Fibroblast of skin of abdomen (primary cell): ENCODE results near the gene KRTAP10-4.
"Not testable (repeated sequence)": the region's sequence is repeated elsewhere in the genome, so short reads cannot be mapped to it uniquely, and the experiment has no call there.

Experiments used
- DNase-seq: peaks from one replicate; pipeline ENCODE4 v3.0.0-alpha.2; 2013

Gene KRTAP10-4

DNA sequence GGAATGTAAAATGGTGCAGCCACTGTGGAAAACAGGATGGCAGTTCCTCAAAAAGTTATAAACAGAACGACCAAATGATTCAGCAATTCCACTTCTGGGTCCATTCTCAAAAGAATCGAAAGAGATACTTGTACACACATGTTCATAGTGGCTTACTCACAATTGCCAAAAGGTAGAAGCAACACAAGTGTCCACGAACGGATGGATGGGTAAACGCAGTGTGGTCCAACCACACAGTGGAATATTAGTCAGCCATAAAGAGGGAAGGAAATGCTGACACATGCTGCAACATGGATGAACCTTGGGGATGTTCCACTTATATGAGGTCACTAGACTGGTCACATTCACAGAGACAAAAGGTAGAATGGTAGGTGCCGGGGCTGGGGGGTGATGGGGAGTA lies 38.8 kb upstream of the KRTAP10-4 start:
- DNase-seq, result no peak

DNA sequence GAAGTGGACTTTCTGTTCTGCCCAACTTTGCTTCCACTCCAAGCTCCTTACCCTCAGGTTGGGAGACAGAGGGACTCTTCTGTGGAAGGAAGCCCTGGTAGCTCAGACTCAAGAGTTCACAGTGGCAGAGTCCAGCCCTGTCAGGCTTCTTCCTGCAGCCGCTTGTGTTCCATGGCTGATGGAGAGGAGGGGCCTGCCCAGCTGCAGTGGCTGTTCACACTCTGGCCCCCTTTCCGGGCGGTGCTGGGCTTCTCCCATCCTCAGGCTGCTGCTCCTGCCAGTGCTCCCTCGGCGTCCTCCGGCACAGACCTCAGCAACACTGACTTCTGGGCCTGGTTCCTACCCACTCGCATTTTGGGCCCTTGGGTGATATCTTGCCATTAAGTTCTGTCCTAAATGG lies 37.6 kb upstream of the KRTAP10-4 start:
- no peak for DNase-seq

DNA sequence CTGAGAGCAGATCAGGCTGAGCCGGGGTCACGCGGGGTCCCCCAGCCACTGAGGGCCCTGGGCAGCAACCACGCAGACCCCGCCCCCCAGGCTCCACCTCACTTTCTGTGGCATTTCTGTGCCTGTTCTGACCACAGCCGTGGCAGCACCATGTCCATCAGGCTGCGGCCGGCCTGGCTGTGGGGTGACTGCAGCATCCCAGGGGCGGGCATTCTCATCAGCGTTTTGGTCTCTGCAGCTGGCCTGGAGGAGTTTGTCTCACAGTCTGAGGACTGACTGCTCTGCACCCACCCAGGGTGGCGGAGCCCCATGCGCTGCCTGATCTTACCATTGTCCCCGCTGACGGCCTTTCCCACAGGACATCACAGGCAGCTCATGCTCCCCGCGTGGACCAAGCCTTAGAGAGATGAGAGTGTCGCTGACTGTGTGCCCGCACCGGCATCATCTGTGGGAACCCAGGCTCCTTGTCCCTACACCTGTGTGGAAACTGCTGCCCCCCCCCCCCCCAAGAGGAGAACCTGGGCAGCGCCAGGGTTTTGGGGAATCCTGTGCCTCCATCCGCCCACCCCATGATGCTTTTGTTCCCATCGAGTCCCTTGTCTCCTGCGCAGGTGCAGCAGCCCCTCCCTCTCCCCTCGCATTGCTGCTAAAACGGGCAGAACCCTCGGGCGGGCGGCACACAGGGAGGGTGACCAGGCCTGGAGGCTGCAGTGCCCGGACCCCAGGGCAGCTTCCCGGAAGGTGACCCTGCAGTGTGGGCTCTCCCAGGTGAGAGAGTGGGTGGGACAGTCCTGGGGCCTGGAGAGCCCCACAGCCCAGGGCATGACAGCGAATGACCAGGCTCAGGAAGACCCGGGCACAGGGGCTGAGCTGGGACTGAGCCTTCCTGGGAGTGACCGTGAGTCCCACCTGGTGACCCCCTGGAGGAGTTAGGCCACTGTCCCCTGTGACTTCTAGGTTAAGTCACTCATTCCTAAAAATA lies 35.3 kb upstream of the KRTAP10-4 start:
- no peak for DNase-seq

DNA sequence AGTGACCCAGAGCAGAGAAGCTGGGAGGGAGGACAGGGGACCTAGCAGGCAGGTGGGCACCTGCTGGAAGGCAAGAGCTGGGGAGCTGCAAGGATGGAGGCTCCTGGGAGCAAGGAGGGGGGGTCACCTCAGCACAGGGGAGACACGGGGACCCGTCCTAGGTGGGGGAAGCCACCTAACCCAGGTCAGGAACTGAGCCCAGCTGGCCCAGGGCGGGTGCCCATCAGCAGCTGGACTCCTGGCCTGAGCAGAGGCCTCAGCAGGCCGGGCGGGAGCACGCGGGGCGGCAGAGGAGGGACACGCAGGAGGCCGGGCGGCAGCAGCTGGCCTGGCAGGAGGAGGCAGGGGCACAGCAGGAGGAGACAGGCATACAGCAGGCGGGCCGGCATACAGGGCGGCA lies 34.5 kb upstream of the KRTAP10-4 start:
- no peak for DNase-seq

DNA sequence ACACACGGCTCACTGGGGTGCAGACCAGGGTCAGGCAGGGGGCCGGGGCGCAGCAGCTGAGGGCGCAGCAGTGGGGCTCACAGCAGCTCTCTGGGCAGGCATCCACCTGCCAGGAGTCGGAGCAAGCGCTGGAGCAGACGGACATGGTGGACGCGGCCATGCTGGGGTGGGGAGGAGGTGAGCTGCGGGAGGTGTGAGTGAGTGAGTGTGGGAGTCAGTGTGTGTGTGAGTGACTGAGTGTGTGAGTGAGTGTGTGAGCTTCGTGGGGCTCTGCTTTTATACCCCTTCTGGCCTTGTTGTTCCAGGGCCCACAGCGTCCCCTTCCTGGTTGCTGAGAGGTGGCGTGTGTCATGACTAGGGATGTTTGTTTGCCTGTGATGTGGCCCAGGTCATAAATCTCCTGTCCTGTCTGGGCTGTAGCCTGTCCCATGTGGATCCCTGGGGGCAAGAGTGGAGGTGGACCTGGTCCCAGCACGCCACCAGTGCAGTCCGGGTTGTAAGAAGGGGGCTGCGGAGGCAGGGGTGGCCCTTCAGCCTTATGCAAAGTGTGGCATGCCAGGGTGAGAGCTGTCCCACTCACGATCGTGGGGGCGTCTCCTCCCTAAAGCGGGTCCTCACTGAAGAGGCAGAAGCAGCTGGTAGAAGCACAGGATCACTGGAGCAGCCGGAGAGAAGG lies 33.4 kb upstream of the KRTAP10-4 start, which contains the start of gene KRTAP10-1:
TSS of gene KRTAP10-1 (minus strand) at position 205 of the 676 bp plus-strand sequence. CDS start at position 160, 45 bp downstream.
- no peak for DNase-seq

DNA sequence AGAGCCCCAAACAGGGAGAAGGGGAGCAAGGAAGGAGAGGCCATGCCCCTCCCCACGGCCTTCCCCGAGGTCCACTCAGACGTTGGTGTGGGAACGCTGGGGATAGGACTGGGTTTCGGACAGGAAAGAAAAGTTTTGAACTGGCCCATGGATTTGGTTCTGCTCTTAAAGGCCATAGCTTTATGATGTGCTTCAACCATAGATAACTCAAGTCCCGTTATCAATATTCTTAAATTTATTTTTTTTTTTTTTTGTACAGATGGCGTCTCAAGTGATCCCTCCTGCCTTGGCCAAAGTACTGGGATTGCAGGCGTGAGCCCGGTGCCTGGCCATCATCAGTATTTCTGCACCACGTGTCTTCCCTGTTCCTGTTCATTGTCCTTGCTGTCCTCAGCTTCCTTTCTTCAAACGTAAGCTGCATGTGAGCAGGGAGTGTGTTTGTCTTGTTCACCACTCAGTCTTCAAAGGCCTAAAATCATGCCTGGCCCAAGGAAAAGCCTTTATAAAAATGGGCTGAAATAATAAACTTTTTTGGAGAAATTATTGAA lies 32.7 kb upstream of the KRTAP10-4 start:
- no peak for DNase-seq

DNA sequence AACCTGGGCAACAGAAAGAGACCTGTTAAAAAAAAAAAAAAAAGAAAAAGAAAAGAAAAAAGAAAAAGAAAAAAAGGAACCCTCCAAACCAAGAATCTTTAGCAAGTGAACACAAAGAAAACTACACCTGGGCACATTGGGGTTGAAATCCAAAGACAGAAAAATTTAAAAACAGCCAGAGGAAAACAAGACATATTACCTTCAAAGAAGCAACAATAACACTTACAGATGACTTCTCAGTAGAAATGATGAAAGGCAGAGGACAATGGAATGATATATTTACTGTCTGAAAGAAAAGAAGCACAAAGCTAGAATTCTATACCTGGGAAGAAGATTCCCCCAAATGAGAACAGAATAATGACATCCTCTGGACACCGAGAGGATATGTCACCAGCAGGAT lies 30.8 kb upstream of the KRTAP10-4 start:
- no peak for DNase-seq

DNA sequence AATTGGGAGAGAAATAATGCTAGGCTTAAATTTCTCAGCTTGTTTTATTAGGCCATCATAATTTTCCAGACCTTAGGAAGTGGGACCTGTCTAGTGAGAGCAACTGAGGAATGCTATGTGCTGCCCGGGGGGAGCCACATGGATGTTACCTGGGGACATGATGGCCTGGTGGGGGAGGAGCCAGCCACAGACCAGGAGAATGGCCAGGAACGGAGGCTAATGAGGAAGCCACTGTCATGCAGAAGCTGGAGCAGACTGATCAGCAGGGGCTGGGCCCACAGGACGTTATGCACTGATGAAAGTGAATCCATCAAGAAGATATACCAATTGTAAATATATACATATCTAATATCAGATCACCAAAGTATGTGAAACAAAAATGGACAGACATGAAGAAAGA lies 29.0 kb upstream of the KRTAP10-4 start:
- DNase-seq, result no peak

DNA sequence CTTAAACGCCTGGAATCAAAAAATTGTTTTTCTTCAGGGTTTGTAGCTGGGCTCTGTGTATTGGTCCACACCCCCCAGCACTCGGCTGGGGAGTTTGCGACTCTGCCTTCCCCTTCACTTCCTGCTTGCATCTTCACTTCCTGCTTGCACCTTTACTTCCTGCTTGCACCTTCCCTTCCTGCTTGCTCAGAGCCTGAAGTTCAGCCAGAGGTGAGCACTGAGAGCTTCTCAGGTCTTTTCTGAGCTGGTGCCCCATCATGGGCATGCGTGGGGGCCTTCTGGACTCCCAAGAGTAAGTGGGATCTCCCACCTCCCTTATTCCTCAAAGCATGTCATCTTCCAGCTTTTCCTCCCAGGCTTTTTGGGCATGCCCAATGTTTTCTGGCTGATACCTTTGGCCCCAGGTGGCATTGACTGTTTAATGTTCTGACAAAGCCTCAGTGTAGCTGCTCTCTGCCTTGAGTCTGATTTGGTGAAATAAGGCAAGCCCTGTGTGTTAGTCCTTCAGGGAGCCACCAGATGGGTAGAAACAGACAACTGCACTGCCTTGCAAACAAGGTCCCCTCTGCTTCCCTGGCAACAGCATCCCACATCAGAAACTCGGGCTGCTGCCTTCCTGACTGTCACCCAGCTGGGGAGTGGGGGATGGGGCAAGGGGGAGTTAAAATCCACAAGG lies 25.7 kb upstream of the KRTAP10-4 start:
- no peak for DNase-seq

DNA sequence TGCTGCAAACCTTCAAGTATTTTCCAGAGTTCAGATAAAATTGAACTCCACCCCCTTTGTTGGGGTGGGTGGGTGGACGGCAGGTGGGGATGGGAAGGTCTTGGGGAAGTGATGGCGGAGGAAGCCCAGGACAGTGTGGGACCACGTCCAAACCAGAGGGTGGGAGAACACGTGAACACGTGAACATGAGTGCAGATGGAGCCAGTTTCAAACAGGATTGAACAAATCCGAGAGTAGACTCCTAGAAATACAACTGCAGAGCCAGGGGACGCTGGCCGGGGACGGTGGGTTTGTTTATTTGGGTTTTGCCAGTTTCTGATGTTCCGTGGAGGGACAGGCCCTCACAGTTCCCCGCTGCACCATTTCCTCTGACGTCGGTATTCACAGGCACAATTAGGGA lies 25.1 kb upstream of the KRTAP10-4 start:
- no peak for DNase-seq

DNA sequence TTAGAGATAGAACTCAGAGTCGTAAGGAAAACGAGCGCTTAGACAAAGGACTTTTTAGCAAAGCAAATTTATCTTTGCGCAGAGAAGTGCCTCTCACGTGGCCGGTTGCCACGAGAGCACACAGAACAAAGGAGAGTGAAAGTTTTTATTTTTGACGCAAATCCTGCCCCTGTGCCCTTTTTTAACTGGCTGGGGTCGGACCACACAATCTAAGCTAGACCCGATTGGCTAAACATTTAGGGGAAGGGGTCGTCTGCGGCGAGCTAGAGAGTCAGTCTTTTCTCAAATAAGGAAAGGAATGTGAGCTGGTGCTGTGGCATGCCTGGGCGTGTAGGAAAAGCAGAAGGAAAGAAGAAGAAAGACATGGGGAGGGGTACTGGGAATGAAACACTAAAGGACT lies 24.6 kb upstream of the KRTAP10-4 start:
- no peak for DNase-seq

DNA sequence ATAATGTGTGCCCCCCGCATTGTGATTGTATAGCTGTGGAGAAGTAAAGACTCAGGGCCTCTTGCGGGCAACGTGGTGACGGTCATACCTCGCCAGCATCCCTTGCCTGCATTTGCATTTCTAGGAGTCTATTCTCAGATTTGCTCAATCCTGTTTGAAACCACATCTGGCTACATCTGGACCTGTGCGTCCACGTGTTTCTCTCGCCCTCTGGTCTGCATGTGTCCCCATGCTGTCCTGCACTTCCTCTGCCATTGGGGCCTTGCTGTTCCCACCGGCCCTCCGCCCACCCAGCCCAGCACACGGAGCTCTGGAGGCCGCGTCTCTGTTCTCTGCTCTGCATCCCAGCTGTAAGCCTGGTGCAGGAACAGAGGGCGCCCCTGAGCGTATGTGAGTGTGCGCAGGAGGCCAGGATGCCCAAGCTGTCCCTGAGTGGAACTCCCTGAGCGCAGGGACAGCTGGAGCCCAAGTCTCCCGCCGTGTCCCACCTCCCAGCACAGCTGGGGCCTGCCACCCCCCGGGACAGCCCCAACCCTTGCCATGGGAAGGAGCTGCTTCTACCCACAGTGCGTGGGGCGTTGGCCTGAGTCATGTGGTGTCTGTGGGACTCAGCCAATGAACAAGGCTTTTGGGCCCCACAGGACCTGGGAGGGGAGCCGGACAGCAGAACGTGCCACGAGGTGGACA lies 23.9 kb upstream of the KRTAP10-4 start:
- no peak for DNase-seq

DNA sequence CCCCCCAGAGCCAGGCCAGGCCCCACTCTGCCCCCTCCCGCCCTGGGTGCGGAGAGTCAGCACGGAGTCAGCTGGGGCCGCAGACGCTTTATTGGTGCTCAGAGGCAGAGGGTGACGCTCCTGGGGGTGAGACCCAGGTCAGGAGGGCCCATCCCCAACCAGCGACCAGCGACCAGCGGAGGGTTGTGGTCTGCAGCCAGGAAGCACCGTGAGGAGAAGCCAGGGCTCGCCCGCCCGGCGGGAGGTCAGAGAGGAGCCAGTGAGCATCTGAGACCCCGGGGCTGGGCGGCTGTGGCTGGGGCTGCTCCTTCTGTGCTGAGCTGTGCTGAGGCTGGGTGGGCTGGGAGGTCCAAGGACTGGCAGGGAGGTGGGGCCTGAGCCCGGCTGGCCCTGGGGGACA lies 23.2 kb upstream of the KRTAP10-4 start:
- not testable (repeated sequence) for DNase-seq

DNA sequence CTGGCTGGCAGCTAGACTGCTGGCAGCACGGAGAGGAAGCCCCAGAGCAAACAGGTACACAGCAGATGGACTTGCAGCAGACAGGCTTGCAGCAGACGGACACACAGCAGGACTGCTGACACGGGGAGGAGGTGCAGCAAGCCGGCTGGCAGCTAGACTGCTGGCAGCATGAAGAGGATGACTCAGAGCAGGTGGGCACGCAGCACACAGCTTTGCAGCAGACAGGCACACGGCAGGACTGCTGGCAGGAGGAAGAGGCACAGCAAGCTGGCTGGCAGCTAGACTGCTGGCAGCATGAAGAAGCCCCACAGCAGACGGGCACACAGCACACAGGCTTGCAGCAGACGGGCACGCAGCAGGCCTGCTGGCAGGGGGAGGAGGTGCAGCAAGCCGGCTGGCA lies 22.7 kb upstream of the KRTAP10-4 start:
- DNase-seq, result no peak

DNA sequence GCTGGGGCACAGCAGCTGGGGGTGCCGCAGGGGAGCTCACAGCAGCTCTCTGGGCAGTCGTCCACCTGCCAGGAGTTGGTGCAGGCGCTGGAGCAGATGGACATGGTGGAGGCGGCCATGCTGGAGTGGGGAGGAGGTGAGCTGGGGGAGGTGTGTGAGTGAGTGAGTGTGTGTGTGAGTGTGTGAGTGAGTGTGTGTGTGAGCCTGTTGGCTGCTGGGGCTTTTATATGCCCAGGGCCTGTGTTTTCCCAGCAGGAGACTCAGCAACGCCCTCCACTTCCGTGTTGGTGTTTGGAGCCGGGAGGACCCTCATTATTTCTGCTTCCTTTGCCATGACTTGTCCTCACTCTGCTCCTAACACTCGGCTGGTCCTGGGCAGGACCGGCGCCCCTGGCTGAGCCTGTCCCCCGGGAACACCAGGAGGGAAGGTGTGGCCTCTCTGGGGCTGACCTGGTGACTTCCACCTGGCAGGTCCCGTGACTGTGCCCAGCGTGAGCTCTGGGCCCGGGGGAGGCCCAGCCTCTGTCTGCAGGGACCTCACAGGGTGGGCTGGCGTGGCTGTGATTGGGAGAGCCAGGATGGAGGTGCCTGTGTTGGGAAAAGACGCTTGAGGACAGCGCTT lies 22.1 kb upstream of the KRTAP10-4 start, which contains the start of gene KRTAP10-2:
TSS of gene KRTAP10-2 (minus strand) at position 166 of the 622 bp plus-strand sequence. CDS start at position 119, 47 bp downstream.
- DNase-seq, result no peak

DNA sequence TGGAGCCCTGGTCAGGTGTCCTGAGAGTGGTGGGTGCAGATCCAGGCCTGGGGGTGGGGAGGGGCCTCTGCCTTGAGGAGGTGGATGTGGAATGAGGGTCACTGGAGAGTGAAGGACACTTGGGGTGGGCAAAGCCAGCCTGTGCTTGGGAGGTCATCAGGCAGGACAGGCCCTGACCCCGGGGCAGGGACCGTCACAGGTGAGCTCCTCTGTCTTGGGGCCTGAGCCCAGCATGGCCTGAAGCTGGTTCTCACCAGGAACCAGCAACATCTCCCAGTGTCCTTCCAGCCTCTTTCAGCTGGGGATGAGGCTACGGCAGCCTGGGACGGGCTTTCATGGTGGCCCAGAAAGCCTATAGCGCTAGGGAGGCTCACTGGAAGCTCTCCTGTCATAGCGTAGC lies 21.4 kb upstream of the KRTAP10-4 start:
- DNase-seq, result no peak

DNA sequence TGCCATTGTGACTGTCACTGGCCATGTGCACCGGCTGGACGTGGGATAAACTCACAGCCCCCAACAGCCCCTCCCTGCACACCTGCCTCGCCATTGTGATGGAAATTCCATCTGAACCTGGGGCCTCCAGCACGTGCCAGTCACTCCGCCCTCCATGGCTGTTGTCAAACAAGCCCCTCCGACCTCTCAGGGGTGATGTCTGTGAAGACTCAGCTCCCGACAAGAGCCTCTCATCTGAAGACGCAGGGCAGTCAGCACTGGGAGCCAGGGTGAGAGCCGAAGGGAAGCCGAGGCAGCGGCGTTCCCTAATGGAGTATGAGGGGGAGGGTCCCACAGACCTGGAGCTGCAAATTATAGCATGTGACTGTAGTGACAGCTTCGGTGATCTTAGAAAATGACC lies 20.8 kb upstream of the KRTAP10-4 start:
- no peak for DNase-seq

DNA sequence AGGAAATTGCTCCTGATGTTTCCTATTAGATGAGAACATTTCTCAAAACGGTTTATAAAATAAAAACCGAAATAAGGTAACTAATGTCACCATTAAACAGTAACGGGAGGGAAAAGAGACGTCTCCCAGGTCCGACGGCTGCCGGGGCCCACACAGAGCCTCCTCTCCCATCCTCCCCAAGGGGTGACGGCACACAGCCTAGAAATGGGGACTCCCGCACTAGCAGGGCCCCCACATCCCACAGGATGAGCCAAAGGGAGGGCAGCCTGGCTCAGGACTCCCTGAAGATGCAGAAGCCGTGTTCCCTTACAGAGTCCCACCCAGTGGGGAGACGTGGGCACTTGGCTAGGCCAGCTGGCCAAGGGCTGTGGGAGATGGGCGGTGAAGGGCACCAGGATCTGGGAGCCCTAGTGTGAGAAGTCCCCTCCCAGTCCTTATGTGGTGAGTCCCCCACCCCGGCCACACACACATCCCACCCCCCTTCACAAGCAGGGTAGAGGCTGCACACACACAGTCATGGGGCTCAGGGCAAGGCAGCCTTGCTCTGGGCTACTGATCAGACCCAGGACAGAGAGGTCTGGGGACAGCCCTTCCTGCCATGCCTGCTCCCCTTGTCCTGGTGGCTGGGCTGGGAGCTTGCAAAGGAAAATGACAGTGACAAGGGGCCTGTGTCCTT lies 18.2 kb upstream of the KRTAP10-4 start:
- DNase-seq, result no peak

DNA sequence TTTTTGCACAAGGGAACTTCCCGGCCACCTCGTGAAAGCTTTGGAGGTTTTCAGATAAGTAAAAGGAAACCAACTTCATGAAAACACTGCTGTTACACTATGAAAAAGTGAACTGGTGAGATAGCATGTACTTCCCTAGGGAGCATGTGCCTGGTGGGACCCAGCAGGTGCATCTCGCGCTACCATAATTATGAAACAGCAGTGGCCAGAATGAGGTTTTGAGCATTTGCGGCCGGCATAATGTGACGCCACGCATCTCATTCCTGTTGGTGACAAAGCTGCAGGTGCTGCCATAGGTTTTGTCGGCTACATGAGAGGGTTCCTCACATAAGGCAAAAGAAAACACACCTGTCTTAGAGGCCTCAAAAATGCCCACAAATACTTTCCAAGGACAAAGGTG lies 16.6 kb upstream of the KRTAP10-4 start:
- DNase-seq, result no peak

DNA sequence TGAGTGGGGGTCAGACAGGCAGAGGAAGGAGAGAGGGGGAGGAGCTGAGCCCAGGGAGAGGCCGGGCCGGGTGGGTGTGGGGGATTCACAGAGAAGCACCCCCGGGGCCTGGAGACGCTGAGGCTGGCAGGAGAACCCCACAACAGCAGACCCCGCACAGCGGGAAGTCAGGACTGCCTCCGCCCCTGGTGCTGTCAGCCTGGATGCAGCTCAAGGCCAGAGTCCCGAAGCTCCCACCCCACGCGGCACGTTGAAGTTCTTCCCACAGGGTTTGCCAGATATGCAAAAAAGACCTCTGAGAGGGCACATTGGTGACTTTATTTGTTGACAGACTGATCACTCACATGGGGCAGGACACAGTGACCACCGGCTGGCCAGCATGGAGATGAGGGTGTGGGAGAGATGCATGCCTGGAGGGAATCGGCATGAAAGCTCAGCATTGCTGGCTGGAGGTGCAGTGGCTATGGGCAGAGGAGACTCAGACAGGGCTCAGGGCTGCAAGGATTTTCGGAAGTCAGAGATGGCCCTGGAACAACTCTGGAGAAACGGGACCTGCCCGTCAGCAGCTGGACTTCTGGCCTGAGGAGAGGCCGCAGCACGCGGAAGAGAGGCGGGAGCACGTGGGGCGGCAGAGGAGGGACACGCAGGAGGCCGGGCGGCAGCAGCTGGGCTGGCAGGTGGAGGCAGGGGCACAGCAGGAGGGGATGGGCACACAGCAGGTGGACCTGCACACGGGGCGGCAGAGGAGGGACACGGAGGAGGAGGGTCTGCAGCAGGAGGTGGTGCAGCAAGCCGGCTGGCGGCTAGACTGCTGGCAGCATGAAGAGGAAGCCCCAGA lies 15.8 kb upstream of the KRTAP10-4 start:
- DNase-seq, result no peak
